ENCODE data around the gene PKDCC. TPM values are rescaled to one million over a fixed set of nuclear protein-coding genes. Genes with fewer than 3 reads are reported as not detected.

PKDCC gene
- total and polyA plus RNA-seq, 2 of the 13 experiments (the other 11 are each of a cell fraction or from before 2014, with no cell fraction given) = 52.6 to 58.8 TPM

DNA sequence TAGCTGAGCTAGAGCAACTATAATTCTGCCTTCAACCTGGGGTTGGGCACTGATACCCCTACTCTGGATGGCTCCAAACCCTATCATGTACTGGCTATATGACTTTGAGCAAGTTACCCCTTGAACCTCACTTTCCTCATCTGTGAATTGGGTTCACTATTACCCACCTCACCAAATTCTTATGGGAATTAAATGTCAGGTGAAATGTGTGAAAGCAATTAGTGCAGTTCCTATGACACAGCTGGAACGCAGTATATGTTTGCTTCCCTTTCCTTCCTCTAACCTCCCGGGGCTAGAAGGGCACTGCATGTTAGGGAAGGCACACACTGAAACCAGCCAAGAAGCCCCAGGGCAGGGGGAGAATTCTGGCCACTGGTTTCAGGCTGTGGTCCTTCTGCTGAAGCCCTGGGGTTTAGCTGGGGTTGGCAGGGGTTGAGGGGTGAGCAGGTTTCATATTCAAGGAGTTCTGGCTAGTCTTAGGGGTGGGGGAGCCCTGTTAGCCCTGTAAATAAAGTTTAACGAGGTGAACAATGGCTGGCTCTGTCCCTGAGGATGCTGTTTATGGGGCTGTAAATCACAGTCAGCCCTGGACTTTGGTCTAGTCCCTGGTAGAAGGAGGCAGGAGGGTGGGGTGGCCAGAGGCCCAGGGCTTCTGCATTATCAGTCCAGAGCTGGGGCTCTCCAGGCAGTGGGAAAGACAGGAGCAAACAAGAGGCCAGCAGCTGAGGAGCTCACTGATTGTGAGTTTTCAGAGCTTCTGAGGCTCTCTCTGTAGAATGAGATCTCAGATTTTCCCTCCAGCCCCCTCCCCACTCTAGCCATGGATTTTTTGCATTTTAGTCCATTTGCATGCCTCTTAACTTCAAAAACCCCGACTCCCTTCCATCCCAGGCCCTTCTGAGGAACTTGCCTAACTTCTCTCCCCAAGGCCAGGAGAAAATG, 8.0 kb downstream of the PKDCC start (continued):
- TF ChIP-seq, protein P1, sequence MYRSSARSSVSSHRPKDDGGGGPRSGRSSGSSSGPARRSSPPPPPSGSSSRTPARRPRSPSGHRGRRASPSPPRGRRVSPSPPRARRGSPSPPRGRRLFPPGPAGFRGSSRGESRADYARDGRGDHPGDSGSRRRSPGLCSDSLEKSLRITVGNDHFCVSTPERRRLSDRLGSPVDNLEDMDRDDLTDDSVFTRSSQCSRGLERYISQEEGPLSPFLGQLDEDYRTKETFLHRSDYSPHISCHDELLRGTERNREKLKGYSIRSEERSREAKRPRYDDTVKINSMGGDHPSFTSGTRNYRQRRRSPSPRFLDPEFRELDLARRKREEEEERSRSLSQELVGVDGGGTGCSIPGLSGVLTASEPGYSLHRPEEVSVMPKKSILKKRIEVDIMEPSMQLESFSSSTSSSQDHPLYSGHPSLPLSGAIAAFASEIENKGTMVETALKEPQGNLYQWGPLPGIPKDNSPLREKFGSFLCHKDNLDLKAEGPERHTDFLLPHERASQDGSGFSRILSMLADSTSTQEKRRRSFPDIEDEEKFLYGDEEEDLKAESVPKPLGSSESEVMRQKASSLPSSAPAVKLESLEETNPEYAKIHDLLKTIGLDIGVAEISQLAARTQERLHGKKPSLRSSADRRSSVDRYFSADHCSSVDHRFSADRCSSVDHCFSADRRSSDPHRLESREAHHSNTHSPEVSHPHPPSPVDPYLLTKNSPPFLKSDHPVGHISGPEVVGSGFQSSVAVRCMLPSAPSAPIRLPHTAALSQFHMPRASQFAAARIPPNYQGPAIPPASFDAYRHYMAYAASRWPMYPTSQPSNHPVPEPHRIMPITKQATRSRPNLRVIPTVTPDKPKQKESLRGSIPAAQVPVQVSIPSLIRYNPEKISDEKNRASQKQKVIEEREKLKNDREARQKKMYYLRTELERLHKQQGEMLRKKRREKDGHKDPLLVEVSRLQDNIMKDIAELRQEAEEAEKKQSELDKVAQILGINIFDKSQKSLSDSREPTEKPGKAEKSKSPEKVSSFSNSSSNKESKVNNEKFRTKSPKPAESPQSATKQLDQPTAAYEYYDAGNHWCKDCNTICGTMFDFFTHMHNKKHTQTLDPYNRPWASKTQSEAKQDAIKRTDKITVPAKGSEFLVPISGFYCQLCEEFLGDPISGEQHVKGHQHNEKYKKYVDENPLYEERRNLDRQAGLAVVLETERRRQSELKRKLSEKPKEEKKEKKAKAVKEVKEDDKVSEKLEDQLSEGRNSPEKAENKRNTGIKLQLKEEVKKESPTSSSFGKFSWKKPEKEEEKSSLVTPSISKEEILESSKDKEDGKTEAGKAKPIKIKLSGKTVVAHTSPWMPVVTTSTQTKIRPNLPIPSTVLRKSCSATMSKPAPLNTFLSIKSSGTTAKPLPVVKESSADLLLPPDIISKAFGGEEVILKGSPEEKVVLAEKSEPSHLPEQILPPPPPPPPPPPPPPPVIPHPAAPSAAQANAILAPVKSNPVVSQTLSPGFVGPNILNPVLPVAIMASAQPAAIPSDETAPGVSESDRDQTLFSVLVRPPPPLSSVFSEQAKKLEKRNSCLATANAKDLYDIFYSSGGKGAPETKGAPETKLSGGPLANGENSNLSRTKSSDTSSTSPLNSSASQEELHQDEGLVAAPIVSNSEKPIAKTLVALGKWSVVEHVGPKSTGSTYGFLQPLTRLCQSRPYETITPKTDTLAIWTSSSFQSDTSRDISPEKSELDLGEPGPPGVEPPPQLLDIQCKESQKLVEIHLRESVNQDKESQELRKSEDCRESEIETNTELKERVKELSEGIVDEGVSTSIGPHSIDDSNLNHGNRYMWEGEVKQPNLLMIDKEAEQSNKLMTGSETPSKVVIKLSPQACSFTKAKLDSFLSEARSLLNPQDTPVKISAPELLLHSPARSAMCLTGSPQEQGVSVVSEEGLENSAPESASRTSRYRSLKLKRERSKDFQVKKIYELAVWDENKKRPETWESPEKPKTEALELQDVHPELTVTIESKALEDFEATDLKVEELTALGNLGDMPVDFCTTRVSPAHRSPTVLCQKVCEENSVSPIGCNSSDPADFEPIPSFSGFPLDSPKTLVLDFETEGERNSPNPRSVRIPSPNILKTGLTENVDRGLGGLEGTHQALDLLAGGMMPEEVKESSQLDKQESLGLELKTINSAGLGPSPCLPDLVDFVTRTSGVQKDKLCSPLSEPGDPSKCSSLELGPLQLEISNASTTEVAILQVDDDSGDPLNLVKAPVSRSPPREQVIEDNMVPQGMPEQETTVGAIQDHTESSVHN (CRISPR knock-in tag; IDR thresholded peaks at IDR 0.05) = no peak
- TF ChIP-seq ZKSCAN8 (CRISPR knock-in tag; IDR thresholded peaks at IDR 0.05; ENCODE audit: borderline replicate concordance) (peak; percentile 91), CCDC6 (CRISPR knock-in tag; IDR thresholded peaks at IDR 0.05) (no peak), SOX6 (IDR thresholded peaks at IDR 0.05) (no peak), SOX6 (CRISPR knock-in tag; IDR thresholded peaks at IDR 0.05) (peak; percentile 98), SP2 (CRISPR knock-in tag; IDR thresholded peaks at IDR 0.05) (no peak), MAFF (IDR thresholded peaks at IDR 0.05; ENCODE audit: low read depth, low read length) (no peak; the same call in 1 of the 2 replicates), KMT2A (CRISPR knock-in tag; IDR thresholded peaks at IDR 0.05) (peak; percentile 39; the same call in 1 of the 2 replicates), KDM3A (CRISPR knock-in tag; IDR thresholded peaks at IDR 0.05; ENCODE audit: low read depth) (no peak), ZFP36 (IDR thresholded peaks at IDR 0.05; ENCODE audit: borderline replicate concordance, low read depth, low read length, partially characterized antibody) (no peak), RFXAP (CRISPR knock-in tag; IDR thresholded peaks at IDR 0.05; ENCODE audit: borderline replicate concordance) (no peak), MAX (IDR thresholded peaks at IDR 0.05) (peak; percentile 39), ZBTB46 (CRISPR knock-in tag; IDR thresholded peaks at IDR 0.05; ENCODE audit: borderline replicate concordance) (peak; percentile 92; the same call in 1 of the 2 replicates), BCL3 (CRISPR knock-in tag; IDR thresholded peaks at IDR 0.05) (no peak)
- TF ChIP-seq, protein P2, sequence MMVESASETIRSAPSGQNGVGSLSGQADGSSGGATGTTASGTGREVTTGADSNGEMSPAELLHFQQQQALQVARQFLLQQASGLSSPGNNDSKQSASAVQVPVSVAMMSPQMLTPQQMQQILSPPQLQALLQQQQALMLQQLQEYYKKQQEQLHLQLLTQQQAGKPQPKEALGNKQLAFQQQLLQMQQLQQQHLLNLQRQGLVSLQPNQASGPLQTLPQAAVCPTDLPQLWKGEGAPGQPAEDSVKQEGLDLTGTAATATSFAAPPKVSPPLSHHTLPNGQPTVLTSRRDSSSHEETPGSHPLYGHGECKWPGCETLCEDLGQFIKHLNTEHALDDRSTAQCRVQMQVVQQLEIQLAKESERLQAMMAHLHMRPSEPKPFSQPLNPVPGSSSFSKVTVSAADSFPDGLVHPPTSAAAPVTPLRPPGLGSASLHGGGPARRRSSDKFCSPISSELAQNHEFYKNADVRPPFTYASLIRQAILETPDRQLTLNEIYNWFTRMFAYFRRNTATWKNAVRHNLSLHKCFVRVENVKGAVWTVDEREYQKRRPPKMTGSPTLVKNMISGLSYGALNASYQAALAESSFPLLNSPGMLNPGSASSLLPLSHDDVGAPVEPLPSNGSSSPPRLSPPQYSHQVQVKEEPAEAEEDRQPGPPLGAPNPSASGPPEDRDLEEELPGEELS (CRISPR knock-in tag; IDR thresholded peaks at IDR 0.05) = peak; percentile 97

All from HepG2 (cell line).